Suprapubic skin (tissue), 4 donors: Measurements from ENCODE around the gene USP50. TPM values are rescaled to one million over a fixed set of nuclear protein-coding genes. Genes with fewer than 3 reads are reported as not detected.

ENCODE experiments used
- DNase-seq, 2 donors: peaks; one replicate each; pipeline ENCODE4 v3.0.0-alpha.2; 2019; ENCODE audit warnings: low spot score in 2 of 2
- H3K27ac ChIP-seq: fragments of 200-600 bp; sonication (generic); one replicate; pipeline ENCODE4 v1.5.1; 2019
- H3K27me3 ChIP-seq: fragments of 200-600 bp; sonication (generic); one replicate; pipeline ENCODE4 v1.5.1; 2019
- H3K36me3 ChIP-seq: fragments of 200-600 bp; sonication (generic); one replicate; pipeline ENCODE4 v1.5.1; 2019
- H3K4me1 ChIP-seq: fragments of 200-600 bp; sonication (generic); one replicate; pipeline ENCODE4 v1.5.1; 2019
- H3K4me3 ChIP-seq: fragments of 200-600 bp; sonication (generic); one replicate; pipeline ENCODE4 v1.5.1; 2019; ENCODE audit warnings: mild to moderate bottlenecking
- H3K9me3 ChIP-seq: fragments of 200-600 bp; sonication (generic); one replicate; pipeline ENCODE4 v1.5.1; 2019
- CTCF ChIP-seq, 2 donors: fragments of 200-600 bp in 1 of 2; fragments of 450-650 bp in 1 of 2; sonication (generic) in 1 of 2; IDR thresholded peaks; one replicate each; pipeline ENCODE4 v1.5.1; 2016 to 2019; ENCODE audit warnings: antibody characterized with exemption in 2 of 2, mild to moderate bottlenecking in 1 of 2, moderate library complexity in 1 of 2
- EP300 ChIP-seq: sonication (generic); formaldehyde crosslinking; IDR thresholded peaks from one replicate; pipeline ENCODE4 v1.6.1; 2017; ENCODE audit warnings: antibody characterized with exemption
- POLR2A ChIP-seq, 2 donors: fragments of 450-650 bp; IDR thresholded peaks; one replicate each; pipeline ENCODE4 v1.6.1; 2017; ENCODE audit warnings: antibody characterized with exemption in 2 of 2, mild to moderate bottlenecking in 2 of 2, moderate library complexity in 2 of 2
- POLR2AphosphoS5 ChIP-seq, 3 donors: sonication (generic); formaldehyde crosslinking; IDR thresholded peaks; one replicate each; pipeline ENCODE4 v1.6.1; 2017; ENCODE audit warnings: antibody characterized with exemption in 3 of 3
- WGBS: methylation state at CpG from one replicate; pipeline ENCODE4 v1.1.5; 2018; 5-methylcytosine and 5-hydroxymethylcytosine counted together
- total RNA-seq, 4 donors: library from RNA; depleted of rRNA; stranded (reverse); fragments of >200 nt; gene quantifications; one replicate each; pipeline ENCODE4 v1.1.0, GENCODE V29; 2016

Gene USP50
- total RNA-seq, 4 donors from 2014 or later: 1.3 to 2.0 TPM; not detected in 2

GRCh38 chr15:50552238-50552637, 5.8 kb upstream of the USP50 start:
- no peak for DNase-seq
- no peaks in the 10 kb centered on the region for H3K9me3 ChIP-seq
- H3K4me1 ChIP-seq: no peaks in the 10 kb centered on the region
- WGBS: 76% methylated on average over 4 of the region's 4 CpGs
- no peaks in the 10 kb centered on the region for H3K27me3 ChIP-seq
- no peak overlapping the region for H3K4me3 ChIP-seq
- TF ChIP-seq POLR2AphosphoS5 (IDR thresholded peaks at IDR 0.05) (no peak), CTCF (IDR thresholded peaks at IDR 0.05) (no peak), POLR2A (IDR thresholded peaks at IDR 0.05) (no peak), EP300 (no peak)
- no peaks in the 10 kb centered on the region for H3K36me3 ChIP-seq
- no peak overlapping the region for H3K27ac ChIP-seq

DNA sequence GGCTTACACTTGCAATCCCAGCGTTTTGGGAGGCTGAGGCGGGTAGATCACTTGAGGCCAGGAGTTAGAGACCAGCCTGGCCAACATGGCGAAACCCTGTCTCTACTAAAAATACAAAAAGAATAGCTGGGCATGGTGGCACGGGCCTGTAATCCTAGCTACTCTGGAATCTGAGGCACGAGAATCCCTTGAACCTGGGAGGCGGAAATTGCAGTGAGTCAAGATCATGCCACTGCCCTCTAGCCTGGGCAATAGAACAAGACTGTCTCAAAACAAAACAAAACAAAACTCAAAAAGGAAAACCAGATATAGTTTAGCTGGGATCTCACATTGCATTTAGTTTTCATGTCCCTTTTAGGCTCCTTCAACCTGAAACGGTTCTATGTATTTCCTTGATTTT, 2.9 kb upstream of the USP50 start:
- H3K27me3 ChIP-seq: no peaks in the 10 kb centered on the region
- H3K9me3 ChIP-seq: no peaks in the 10 kb centered on the region
- no peak overlapping the region for H3K4me3 ChIP-seq
- H3K27ac ChIP-seq: no peak overlapping the region
- TF ChIP-seq EP300: no peak
- TF ChIP-seq POLR2A (IDR thresholded peaks at IDR 0.05): no peak
- TF ChIP-seq CTCF (IDR thresholded peaks at IDR 0.05): no peak
- TF ChIP-seq POLR2AphosphoS5 (IDR thresholded peaks at IDR 0.05): no peak
- no peaks in the 10 kb centered on the region for H3K4me1 ChIP-seq
- DNase-seq: no peak
- 82% methylated on average over 7 of the region's 7 CpGs for WGBS
- no peaks in the 10 kb centered on the region for H3K36me3 ChIP-seq

GRCh38 chr15:50544368-50544767, 2.1 kb downstream of the USP50 start:
- Histone ChIP-seq H3K27ac (no peak overlapping the region), H3K9me3 (no peaks in the 10 kb centered on the region), H3K27me3 (no peaks in the 10 kb centered on the region), H3K4me1 (no peaks in the 10 kb centered on the region), H3K36me3 (no peaks in the 10 kb centered on the region), H3K4me3 (no peak overlapping the region)
- 80% methylated on average over 5 of the region's 5 CpGs for WGBS
- TF ChIP-seq CTCF (IDR thresholded peaks at IDR 0.05) (no peak), POLR2A (IDR thresholded peaks at IDR 0.05) (no peak), EP300 (no peak)
- DNase-seq: no peak

GRCh38 chr15:50543556-50543955, 2.9 kb downstream of the USP50 start:
- H3K27ac ChIP-seq: no peak overlapping the region
- H3K4me1 ChIP-seq: no peaks in the 10 kb centered on the region
- no peak for DNase-seq
- H3K27me3 ChIP-seq: no peaks in the 10 kb centered on the region
- H3K9me3 ChIP-seq: no peaks in the 10 kb centered on the region
- TF ChIP-seq POLR2AphosphoS5 (IDR thresholded peaks at IDR 0.05): no peak
- TF ChIP-seq CTCF (IDR thresholded peaks at IDR 0.05): no peak
- no peak for TF ChIP-seq POLR2A (IDR thresholded peaks at IDR 0.05)
- TF ChIP-seq EP300: no peak
- 76% methylated on average over 3 of the region's 3 CpGs for WGBS
- H3K36me3 ChIP-seq: no peaks in the 10 kb centered on the region
- H3K4me3 ChIP-seq: no peak overlapping the region

- no peak overlapping the region for H3K4me3 ChIP-seq
- no peaks in the 10 kb centered on the region for H3K36me3 ChIP-seq
- no peaks in the 10 kb centered on the region for H3K4me1 ChIP-seq
- H3K27ac ChIP-seq: no peak overlapping the region
- H3K27me3 ChIP-seq: no peaks in the 10 kb centered on the region
- 89% methylated on average over 2 of the region's 2 CpGs for WGBS
- DNase-seq: no peak
- no peak for TF ChIP-seq EP300
- TF ChIP-seq POLR2A (IDR thresholded peaks at IDR 0.05): no peak
- TF ChIP-seq POLR2AphosphoS5 (IDR thresholded peaks at IDR 0.05): no peak
- TF ChIP-seq CTCF (IDR thresholded peaks at IDR 0.05): no peak
- no peaks in the 10 kb centered on the region for H3K9me3 ChIP-seq
Measured at GRCh38 chr15:50542887-50543210, 3.6 kb downstream of the USP50 start.
